Calu3 (cell line): Measurements from ENCODE around the gene CPB2. TPM values are rescaled to one million over a fixed set of nuclear protein-coding genes. Genes with fewer than 3 reads are reported as not detected.

Experiments
- BruUV-seq: library from RNA; stranded (reverse); fragments of 400-500 nt; replicated peaks from 2 replicates; lab custom pipeline; 2021; lab: Mats Ljungman, UMichigan
- CTCF ChIA-PET: fragments of 300-600 bp; sonication (Branson Sonifier 250); formaldehyde crosslinking; loops from one replicate; lab custom pipeline; 2022; ENCODE audit warnings: antibody characterized with exemption; lab: Charles Lee
- DNase-seq: peaks from one replicate; pipeline ENCODE4 v3.0.0; 2022
- H3K27ac Mint-ChIP-seq: one replicate; pipeline ENCODE4 v1.8.0; 2022; ENCODE audit warnings: mixed read lengths; ENCODE audit not compliant: unreplicated experiment
- H3K27me3 Mint-ChIP-seq: one replicate; pipeline ENCODE4 v1.8.0; 2022; ENCODE audit warnings: mixed read lengths; ENCODE audit not compliant: unreplicated experiment
- H3K36me3 Mint-ChIP-seq: one replicate; pipeline ENCODE4 v1.8.0; 2022; ENCODE audit warnings: mild to moderate bottlenecking, moderate library complexity, mixed read lengths; ENCODE audit not compliant: insufficient read depth, unreplicated experiment
- H3K4me1 Mint-ChIP-seq: one replicate; pipeline ENCODE4 v1.8.0; 2022; ENCODE audit warnings: mild to moderate bottlenecking, low read depth, mixed read lengths; ENCODE audit not compliant: unreplicated experiment
- H3K4me3 Mint-ChIP-seq: one replicate; pipeline ENCODE4 v1.8.0; 2022; ENCODE audit warnings: mild to moderate bottlenecking, low read depth, moderate library complexity, mixed read lengths; ENCODE audit not compliant: unreplicated experiment
- H3K9me3 Mint-ChIP-seq: one replicate; pipeline ENCODE4 v1.8.0; 2022; ENCODE audit warnings: low read depth, mixed read lengths; ENCODE audit not compliant: unreplicated experiment
- intact Hi-C: fragments of 100-400 bp; cut with micrococcal nuclease; formaldehyde crosslinking; loops from one replicate; pipeline ENCODE4 v1.10.0; 2022; ENCODE audit not compliant: unreplicated experiment
- total RNA-seq: library from RNA; stranded (reverse); gene quantifications from 2 replicates; pipeline ENCODE4 v1.2.3, GENCODE V29; 2022
- TF ChIP-seq, protein P1 (sequence below): fragments of 200-600 bp; IDR thresholded peaks from one replicate; pipeline ENCODE4 v1.8.0; 2022; ENCODE audit warnings: antibody characterized with exemption; ENCODE audit not compliant: unreplicated experiment

CPB2 gene
- total RNA-seq, 1 experiment from 2014 or later = not detected

DNA sequence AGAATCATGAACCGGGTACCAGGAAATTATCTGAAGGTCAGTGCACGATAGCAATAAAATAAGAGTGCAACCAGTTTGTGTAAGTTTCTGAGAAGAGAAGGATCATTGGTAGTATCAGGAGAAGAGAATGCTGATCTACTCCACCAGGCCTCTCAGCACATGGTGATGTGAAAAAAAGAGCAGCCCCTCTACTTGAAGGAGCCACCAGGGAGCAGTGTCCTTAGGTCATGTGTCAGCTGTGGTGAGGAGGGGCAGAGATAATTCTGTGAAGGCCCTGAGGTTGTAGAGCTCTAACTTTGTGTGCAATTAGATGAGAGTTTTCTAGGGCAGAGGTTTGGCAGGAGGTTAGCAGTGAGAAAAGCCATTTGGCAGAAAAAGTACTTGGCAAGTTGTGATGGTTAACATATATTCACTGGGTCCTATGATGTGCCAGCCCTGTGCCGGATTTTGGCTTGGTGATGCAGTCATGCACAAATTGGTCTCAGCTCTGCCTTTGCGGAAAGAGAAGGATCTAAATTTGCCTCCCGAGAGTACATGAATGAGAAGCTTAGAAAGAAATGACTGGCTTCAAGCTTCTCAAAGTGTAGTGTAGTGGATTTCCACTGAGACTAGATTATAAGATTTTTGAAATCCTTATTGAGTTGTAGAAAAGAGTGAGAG is 33.1 kb downstream of the CPB2 start:
- BruUV-seq = no TSS peak
- Mint-ChIP-seq H3K36me3 (no peaks in the 10 kb centered on the region), H3K27me3 (no peaks in the 10 kb centered on the region), H3K4me1 (no peaks in the 10 kb centered on the region), H3K4me3 (no peak overlapping the region), H3K9me3 (no peaks in the 10 kb centered on the region), H3K27ac (no peak overlapping the region)
- TF ChIP-seq, protein P1, sequence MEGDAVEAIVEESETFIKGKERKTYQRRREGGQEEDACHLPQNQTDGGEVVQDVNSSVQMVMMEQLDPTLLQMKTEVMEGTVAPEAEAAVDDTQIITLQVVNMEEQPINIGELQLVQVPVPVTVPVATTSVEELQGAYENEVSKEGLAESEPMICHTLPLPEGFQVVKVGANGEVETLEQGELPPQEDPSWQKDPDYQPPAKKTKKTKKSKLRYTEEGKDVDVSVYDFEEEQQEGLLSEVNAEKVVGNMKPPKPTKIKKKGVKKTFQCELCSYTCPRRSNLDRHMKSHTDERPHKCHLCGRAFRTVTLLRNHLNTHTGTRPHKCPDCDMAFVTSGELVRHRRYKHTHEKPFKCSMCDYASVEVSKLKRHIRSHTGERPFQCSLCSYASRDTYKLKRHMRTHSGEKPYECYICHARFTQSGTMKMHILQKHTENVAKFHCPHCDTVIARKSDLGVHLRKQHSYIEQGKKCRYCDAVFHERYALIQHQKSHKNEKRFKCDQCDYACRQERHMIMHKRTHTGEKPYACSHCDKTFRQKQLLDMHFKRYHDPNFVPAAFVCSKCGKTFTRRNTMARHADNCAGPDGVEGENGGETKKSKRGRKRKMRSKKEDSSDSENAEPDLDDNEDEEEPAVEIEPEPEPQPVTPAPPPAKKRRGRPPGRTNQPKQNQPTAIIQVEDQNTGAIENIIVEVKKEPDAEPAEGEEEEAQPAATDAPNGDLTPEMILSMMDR = no peak
- no peak for DNase-seq
- intact Hi-C loops = no loop called here
- CTCF ChIA-PET = interaction anchor here (0.5 kb wide), 1 partner anchor 1243 kb away, joined by 3 read pairs; no protein-coding TSS in a partner anchor

DNA sequence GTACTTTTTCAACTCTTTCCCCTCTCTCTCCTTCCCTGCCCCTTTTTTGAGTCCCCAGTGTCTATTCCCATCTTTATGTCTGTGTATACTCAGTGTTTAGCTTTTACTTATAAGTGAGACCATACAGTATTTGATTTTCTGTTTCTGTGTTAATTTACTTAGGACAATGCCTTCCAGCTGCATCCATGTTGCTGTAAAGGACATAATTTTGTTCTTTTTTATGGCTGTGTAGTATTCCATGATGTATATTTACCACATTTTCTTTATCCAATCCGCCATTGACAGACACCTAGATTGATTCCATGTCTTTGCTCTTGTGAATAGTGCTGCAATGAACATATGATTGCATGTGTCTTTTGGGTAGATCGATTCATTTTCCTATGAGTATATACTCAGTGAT is 41.5 kb downstream of the CPB2 start:
- Mint-ChIP-seq H3K27ac (no peak overlapping the region), H3K4me3 (no peak overlapping the region), H3K4me1 (no peaks in the 10 kb centered on the region), H3K27me3 (no peaks in the 10 kb centered on the region), H3K36me3 (no peaks in the 10 kb centered on the region), H3K9me3 (no peaks in the 10 kb centered on the region)
- CTCF ChIA-PET = no interaction called here
- TF ChIP-seq, protein P1 = no peak
- no peak for DNase-seq
- no TSS peak for BruUV-seq
- intact Hi-C loops = no loop called here

DNA sequence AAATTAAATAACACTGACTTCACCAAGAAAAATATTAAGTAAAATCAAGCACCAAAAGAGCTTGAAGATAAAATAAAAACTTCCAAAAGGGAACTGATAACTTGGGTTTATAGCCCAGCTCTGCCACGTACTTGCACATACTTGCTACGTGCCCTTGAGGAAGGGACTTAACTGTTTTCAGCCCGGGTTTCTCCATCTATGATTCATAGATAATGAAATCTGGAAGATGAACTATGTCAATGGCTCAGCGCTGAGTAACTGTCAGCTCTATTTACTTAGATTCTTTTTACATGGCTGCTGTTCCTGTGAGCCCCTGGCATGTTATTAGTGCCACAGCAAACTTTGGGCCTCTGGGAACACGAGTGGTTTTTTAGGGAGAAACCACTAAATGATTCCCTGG is 42.6 kb downstream of the CPB2 start:
- Mint-ChIP-seq H3K9me3 (no peaks in the 10 kb centered on the region), H3K4me3 (no peak overlapping the region), H3K27ac (no peak overlapping the region), H3K36me3 (no peaks in the 10 kb centered on the region), H3K27me3 (no peaks in the 10 kb centered on the region), H3K4me1 (no peaks in the 10 kb centered on the region)
- intact Hi-C loops = no loop called here
- DNase-seq = no peak
- CTCF ChIA-PET = no interaction called here
- TF ChIP-seq, protein P1 = no peak
- no TSS peak for BruUV-seq

DNA sequence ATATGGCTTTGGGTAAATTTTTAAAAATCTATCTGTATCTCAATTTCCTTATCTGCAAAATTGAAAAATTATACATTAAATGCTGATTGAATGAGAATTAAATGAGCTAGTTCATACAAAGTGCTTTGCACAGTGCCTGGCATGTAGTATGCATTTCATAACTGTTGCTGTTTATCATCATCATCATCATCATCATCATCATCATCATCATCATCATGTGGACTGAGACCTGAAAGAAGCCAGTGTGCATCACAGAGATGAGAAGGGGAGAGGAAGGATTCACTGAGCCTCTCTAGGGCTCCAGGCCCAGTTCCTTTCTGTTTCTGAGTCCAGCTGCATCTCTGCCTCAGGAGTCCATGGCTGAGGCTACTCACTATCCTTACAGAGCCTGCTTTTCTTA is 45.4 kb downstream of the CPB2 start:
- CTCF ChIA-PET = no interaction called here
- DNase-seq = no peak
- no peaks in the 10 kb centered on the region for H3K36me3 Mint-ChIP-seq
- intact Hi-C loops = no loop called here
- H3K27me3 Mint-ChIP-seq = no peaks in the 10 kb centered on the region
- no peaks in the 10 kb centered on the region for H3K4me1 Mint-ChIP-seq
- BruUV-seq = no TSS peak
- no peak overlapping the region for H3K4me3 Mint-ChIP-seq
- no peaks in the 10 kb centered on the region for H3K9me3 Mint-ChIP-seq
- TF ChIP-seq, protein P1 = no peak
- H3K27ac Mint-ChIP-seq = no peak overlapping the region
